Loucy (cell line): ENCODE results near the gene HOPX.

Source experiments
- EZH2phosphoT487 ChIP-seq: fragments of 200-600 bp; IDR thresholded peaks from 2 replicates; pipeline ENCODE4 v1.6.1; 2018; ENCODE audit warnings: antibody characterized with exemption, mild to moderate bottlenecking, moderate library complexity, borderline replicate concordance
- TF ChIP-seq, protein P1 (sequence below): fragments of 200-600 bp; sonication (generic); conservative IDR thresholded peaks from 2 replicates; pipeline ENCODE4 v1.5.1; 2014; ENCODE audit warnings: mild to moderate bottlenecking, antibody characterized with exemption, low read length

DNA sequence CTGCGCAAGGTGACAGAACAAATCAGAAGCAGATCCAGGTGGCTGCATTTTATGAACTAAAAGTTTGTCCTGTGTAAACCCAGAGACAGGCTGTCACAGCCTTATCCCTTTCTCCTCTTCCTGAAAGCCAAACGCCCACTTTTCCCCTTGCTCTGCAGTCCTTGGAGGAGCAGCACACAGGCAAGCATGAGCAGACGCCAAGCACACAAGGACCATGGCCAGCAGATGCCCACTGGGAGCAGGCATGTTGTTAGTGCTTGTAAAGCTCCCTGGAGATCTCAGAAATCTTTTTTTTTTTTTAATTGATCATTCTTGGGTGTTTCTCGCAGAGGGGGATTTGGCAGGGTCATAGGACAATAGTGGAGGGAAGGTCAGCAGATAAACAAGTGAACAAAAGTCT is 11.5 kb upstream of the HOPX start:
- TF ChIP-seq, protein P1, sequence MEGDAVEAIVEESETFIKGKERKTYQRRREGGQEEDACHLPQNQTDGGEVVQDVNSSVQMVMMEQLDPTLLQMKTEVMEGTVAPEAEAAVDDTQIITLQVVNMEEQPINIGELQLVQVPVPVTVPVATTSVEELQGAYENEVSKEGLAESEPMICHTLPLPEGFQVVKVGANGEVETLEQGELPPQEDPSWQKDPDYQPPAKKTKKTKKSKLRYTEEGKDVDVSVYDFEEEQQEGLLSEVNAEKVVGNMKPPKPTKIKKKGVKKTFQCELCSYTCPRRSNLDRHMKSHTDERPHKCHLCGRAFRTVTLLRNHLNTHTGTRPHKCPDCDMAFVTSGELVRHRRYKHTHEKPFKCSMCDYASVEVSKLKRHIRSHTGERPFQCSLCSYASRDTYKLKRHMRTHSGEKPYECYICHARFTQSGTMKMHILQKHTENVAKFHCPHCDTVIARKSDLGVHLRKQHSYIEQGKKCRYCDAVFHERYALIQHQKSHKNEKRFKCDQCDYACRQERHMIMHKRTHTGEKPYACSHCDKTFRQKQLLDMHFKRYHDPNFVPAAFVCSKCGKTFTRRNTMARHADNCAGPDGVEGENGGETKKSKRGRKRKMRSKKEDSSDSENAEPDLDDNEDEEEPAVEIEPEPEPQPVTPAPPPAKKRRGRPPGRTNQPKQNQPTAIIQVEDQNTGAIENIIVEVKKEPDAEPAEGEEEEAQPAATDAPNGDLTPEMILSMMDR: no peak
- no peak for TF ChIP-seq EZH2phosphoT487
